GM18520 (cell line): ENCODE data around the gene PSMB1.
"Not testable (repeated sequence)": the region's sequence is repeated elsewhere in the genome, so short reads cannot be mapped to it uniquely, and the experiment has no call there.

ENCODE experiments used
- ATAC-seq: cut with Tn5 transposase; IDR thresholded peaks from one replicate; pipeline ENCODE4 v1.9.1; 2021; ENCODE audit not compliant: unreplicated experiment

PSMB1 gene

GRCh38 chr6:170536671-170537070 lies 16.4 kb downstream of the PSMB1 start:
- ATAC-seq: no peak

- ATAC-seq: no peak
These were observed 18.1 kb downstream of the PSMB1 start for GRCh38 chr6:170535004-170535403.

GRCh38 chr6:170533792-170534191 lies 19.3 kb downstream of the PSMB1 start:
- no peak for ATAC-seq

- no peak for ATAC-seq
These were observed 20.1 kb downstream of the PSMB1 start for GRCh38 chr6:170532867-170533488.

- peak; percentile 40 for ATAC-seq
These were observed 23.2 kb downstream of the PSMB1 start for GRCh38 chr6:170529839-170530469.

DNA sequence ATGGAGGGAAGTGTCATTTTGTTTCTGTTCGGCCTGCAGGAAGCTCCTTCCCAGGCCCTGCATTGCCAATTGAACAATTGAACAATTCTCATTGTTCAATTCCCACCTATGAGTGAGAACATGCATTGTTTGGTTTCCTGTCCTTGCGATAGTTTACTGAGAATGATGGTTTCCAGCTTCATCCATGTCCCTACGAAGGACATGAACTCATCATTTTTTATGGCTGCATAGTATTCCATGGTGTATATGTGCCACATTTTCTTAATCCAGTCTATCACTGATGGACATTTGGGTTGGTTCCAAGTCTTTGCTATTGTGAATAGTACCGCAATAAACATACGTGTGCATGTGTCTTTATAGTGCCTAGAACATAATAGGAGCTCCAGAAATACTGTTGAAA lies 25.1 kb downstream of the PSMB1 start:
- ATAC-seq: not testable (repeated sequence)

- no peak for ATAC-seq
These were observed 27.3 kb downstream of the PSMB1 start for GRCh38 chr6:170525795-170526194.

- no peak for ATAC-seq
These were observed 29.0 kb downstream of the PSMB1 start for GRCh38 chr6:170524172-170524502.

- ATAC-seq: no peak
These were observed 29.6 kb downstream of the PSMB1 start for GRCh38 chr6:170523256-170524171.

DNA sequence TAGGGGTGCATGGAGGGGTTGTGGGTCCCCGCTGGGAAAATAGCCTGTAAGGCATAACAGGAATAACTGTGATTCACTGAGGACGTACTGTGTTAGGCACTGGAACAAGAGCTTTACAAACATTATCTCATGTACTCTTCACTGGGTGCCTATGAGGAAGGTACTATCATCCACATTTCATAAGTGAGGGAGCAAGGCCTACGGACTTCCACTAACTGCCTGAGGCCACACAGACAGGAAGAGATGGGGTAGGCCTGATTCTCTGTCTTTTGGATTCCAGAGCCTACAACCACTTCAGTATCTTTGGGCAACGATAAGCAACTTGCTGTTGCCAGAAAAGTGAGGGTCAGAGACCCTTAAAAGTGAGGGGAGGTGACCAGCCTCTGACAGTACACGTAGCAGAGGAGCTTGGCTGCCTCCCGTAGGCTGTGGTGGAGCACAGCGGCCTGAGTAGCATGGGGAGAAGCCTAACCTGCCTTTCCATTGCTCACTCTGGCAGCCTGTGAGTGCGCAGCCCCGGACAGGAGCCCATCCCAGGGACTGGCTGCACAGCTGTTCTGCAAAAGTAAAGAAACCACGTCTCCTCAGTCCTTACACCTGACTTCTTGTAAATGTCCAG lies 30.4 kb downstream of the PSMB1 start:
- ATAC-seq: no peak

GRCh38 chr6:170516783-170517616 lies 36.1 kb downstream of the PSMB1 start:
- ATAC-seq: peak; percentile 74

- ATAC-seq: no peak
These were observed 38.2 kb downstream of the PSMB1 start for GRCh38 chr6:170514908-170515307.

DNA sequence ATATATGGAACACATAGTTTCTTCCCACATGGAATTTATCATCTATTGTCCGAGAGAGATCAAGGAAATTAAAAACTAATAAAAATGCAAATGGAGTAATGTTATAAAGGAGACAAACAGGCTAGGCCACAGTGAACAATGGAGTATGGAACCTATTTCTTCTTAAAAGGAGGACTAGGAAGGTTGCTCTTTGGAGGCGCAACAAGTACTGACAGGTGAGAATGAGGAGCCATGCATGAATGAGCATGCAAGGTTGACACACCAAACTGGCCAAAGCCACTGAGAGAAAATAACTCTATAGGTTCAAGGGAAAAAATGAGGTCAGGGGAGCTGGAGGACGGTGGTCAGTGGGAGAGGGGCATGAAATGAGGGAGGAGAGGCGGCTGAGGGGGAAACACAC lies 40.9 kb downstream of the PSMB1 start:
- no peak for ATAC-seq

GRCh38 chr6:170510631-170511030 lies 42.5 kb downstream of the PSMB1 start:
- no peak for ATAC-seq

DNA sequence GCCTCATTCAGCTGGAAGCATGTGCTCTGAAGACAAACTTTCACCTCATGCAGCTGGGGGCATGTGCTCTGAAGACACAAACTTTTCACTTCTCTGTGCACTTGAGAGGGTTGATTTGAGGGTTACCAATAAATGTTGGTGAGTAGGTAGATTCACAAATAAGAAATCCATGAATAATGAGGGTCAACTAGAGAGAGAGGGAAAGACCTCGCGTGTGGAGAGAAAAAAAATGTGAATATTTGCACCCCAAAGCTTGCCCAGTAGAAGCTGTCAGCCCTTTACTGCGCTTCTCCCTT lies 43.4 kb downstream of the PSMB1 start:
- ATAC-seq: no peak

GRCh38 chr6:170508892-170509722 lies 44.0 kb downstream of the PSMB1 start:
- not testable (repeated sequence) for ATAC-seq

GRCh38 chr6:170508275-170508674 lies 44.8 kb downstream of the PSMB1 start:
- ATAC-seq: not testable (repeated sequence)

DNA sequence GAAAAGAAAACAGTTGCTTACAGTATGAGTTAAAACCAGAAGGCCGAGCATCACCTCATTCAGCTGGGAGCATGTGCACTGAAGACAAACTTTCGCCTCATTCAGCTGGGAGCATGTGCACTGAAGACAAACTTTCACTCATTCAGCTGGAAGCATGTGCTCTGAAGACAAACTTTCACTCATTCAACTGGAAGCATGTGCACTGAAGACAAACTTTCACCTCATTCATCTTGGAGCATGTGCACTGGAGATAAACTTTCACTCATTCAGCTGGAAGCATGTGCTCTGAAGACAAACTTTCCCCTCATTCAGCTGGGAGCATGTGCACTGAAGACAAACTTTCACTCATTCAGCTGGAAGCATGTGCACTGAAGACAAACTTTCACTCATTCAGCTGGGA lies 45.4 kb downstream of the PSMB1 start:
- ATAC-seq: not testable (repeated sequence)

DNA sequence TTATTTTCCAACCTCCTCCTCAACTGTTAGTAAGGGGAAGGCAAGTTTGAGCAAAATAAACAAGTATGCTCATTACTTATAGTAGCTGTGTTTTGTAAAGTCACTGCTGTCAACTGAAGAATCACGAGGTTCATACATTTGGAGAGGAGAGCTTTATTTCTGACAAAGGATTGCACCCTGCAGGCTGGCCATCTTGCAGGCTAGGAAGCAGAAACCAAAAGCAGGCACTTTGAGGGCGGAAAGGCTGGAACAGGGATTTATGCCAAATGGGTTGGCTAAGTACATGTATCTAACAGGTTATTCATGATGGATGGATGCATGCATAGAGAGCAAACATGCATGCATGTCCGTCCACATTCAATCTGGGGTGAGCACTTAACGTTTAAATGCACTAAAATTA lies 46.7 kb downstream of the PSMB1 start:
- no peak for ATAC-seq

- no peak for ATAC-seq
These were observed 47.8 kb downstream of the PSMB1 start for GRCh38 chr6:170505306-170505705.
